ENCODE measurements around the gene S100A8. TPM values are rescaled to one million over a fixed set of nuclear protein-coding genes. Genes with fewer than 3 reads are reported as not detected.
"Not testable (repeated sequence)": the region's sequence is repeated elsewhere in the genome, so short reads cannot be mapped to it uniquely, and the experiment has no call there.

The S100A8 gene
- total and polyA plus RNA-seq, 9 donors = 5.3 to 60.5 (median 9.1) TPM

- no peaks in the 10 kb centered on the region for H3K36me3 ChIP-seq
- intact Hi-C loops (cut with DNase I) = no loop called here
- no peaks in the 10 kb centered on the region for H3K4me1 ChIP-seq (ENCODE audit: insufficient read depth)
- H3K27me3 ChIP-seq = no peaks in the 10 kb centered on the region
- H3K27ac ChIP-seq = no peak overlapping the region
- no peak overlapping the region for H3K4me3 ChIP-seq
- no peak for DNase-seq
- H3K9me3 ChIP-seq = no peaks in the 10 kb centered on the region
- 43 to 45% (median 44%) methylated on average over 6 of the region's 6 CpGs for WGBS, 3 donors
- TF ChIP-seq EP300 (IDR thresholded peaks at IDR 0.05) = no peak
Measured at GRCh38 chr1:153428791-153429190, 37.9 kb upstream of the S100A8 start.

- intact Hi-C loops (cut with DNase I) = no loop called here
- no peak for TF ChIP-seq EP300 (IDR thresholded peaks at IDR 0.05)
- TF ChIP-seq, protein P1, sequence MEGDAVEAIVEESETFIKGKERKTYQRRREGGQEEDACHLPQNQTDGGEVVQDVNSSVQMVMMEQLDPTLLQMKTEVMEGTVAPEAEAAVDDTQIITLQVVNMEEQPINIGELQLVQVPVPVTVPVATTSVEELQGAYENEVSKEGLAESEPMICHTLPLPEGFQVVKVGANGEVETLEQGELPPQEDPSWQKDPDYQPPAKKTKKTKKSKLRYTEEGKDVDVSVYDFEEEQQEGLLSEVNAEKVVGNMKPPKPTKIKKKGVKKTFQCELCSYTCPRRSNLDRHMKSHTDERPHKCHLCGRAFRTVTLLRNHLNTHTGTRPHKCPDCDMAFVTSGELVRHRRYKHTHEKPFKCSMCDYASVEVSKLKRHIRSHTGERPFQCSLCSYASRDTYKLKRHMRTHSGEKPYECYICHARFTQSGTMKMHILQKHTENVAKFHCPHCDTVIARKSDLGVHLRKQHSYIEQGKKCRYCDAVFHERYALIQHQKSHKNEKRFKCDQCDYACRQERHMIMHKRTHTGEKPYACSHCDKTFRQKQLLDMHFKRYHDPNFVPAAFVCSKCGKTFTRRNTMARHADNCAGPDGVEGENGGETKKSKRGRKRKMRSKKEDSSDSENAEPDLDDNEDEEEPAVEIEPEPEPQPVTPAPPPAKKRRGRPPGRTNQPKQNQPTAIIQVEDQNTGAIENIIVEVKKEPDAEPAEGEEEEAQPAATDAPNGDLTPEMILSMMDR (IDR thresholded peaks at IDR 0.05) = no peak
- no peak for TF ChIP-seq POLR2A (IDR thresholded peaks at IDR 0.05)
- Histone ChIP-seq H3K9me3 (no peaks in the 10 kb centered on the region), H3K27me3 (no peaks in the 10 kb centered on the region), H3K27ac (no peak overlapping the region), H3K4me3 (no peak overlapping the region), H3K4me1 (ENCODE audit: insufficient read depth) (no peaks in the 10 kb centered on the region), H3K36me3 (no peaks in the 10 kb centered on the region)
- 73 to 78% (median 76%) methylated on average over 12 of the region's 12 CpGs for WGBS, 3 donors
- no peak for DNase-seq
Measured at GRCh38 chr1:153428073-153428638, 37.3 kb upstream of the S100A8 start.

- Histone ChIP-seq H3K27me3 (no peaks in the 10 kb centered on the region), H3K27ac (no peak overlapping the region), H3K4me1 (ENCODE audit: insufficient read depth) (no peaks in the 10 kb centered on the region), H3K4me3 (no peak overlapping the region), H3K36me3 (no peaks in the 10 kb centered on the region), H3K9me3 (no peaks in the 10 kb centered on the region)
- TF ChIP-seq EP300 (IDR thresholded peaks at IDR 0.05) = no peak
- no peak for TF ChIP-seq POLR2A (IDR thresholded peaks at IDR 0.05)
- TF ChIP-seq, protein P1 (IDR thresholded peaks at IDR 0.05) = no peak
- intact Hi-C loops (cut with DNase I) = no loop called here
- WGBS, 3 donors = 16 to 19% (median 16%) methylated on average over 1 of the region's 1 CpG
- no peak for DNase-seq
Measured at GRCh38 chr1:153426809-153427208, 35.9 kb upstream of the S100A8 start.

DNA sequence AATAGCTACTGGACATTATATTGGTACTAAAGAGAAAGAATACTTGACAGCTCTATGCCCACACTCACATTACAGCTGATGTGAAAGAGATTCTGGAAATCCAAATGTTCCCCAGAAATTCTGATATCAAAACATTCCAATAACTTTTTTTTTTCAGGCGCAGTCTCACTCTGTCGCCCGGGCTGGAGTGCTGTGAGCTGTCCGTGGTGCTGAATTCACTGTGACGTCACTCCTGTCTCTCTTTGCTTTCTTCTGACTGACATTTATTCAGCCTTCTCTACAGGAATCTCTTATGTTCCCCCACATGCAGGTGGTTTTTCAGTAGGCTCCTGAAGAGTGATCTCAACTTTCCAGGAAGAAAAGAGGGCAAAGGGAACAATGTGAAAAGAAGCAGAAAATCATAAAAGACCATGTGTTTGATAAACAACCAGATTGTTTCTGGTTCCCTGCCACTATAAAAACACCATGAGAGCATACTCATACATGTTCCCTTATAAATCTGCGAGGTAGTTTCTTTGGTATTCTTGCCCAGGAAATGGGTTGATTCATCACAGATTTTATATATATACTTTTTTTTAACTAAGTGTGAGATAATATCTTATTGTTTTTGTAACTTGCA lies 31.7 kb upstream of the S100A8 start:
- intact Hi-C loops (cut with DNase I) = no loop called here
- WGBS, 3 donors = 5 to 10% (median 8%) methylated on average over 6 of the region's 6 CpGs
- TF ChIP-seq POLR2A (IDR thresholded peaks at IDR 0.05) = no peak
- TF ChIP-seq, protein P1 (IDR thresholded peaks at IDR 0.05) = no peak
- TF ChIP-seq EP300 (IDR thresholded peaks at IDR 0.05) = no peak
- Histone ChIP-seq H3K4me1 (ENCODE audit: insufficient read depth) (no peaks in the 10 kb centered on the region), H3K4me3 (no peak overlapping the region), H3K9me3 (no peaks in the 10 kb centered on the region), H3K27ac (no peak overlapping the region), H3K27me3 (no peaks in the 10 kb centered on the region), H3K36me3 (no peaks in the 10 kb centered on the region)
- DNase-seq = peak; percentile 48 to 81 (median 74)

DNA sequence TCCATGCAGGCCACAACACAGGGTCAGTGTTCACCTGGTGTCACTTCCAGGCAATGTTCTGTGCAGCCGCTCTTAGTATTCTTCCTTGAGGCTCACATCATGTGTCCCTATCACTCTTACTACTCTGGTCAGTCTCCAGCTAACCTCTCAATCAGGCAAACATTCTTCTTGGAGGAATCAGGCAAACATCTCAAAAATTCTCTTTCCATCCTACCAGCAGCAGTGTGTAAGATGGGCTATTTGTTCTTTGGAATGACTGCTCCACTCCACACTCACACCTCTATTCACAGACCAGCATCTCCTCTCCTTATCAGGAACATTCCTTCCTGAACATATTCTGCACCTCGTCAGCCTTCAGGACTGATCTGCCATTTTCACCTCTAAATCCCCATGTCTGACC lies 29.4 kb upstream of the S100A8 start:
- intact Hi-C loops (cut with DNase I) = no loop called here
- TF ChIP-seq, protein P1 (IDR thresholded peaks at IDR 0.05) = no peak
- no peak for TF ChIP-seq EP300 (IDR thresholded peaks at IDR 0.05)
- TF ChIP-seq POLR2A (IDR thresholded peaks at IDR 0.05) = no peak
- H3K4me3 ChIP-seq = no peak overlapping the region
- no peaks in the 10 kb centered on the region for H3K27me3 ChIP-seq
- DNase-seq = no peak
- H3K4me1 ChIP-seq (ENCODE audit: insufficient read depth) = no peaks in the 10 kb centered on the region
- H3K9me3 ChIP-seq = no peaks in the 10 kb centered on the region
- no peak overlapping the region for H3K27ac ChIP-seq
- 47 to 59% (median 57%) methylated on average over 2 of the region's 2 CpGs for WGBS, 3 donors
- H3K36me3 ChIP-seq = no peaks in the 10 kb centered on the region

GRCh38 chr1:153419436-153419793 lies 28.5 kb upstream of the S100A8 start:
- H3K36me3 ChIP-seq; H3K4me1 ChIP-seq (ENCODE audit: insufficient read depth); H3K9me3 ChIP-seq; H3K27ac ChIP-seq; intact Hi-C loops (cut with DNase I); H3K4me3 ChIP-seq; DNase-seq; H3K27me3 ChIP-seq: not testable (repeated sequence)
- 50 to 68% (median 56%) methylated on average over 2 of the region's 2 CpGs for WGBS, 3 donors

DNA sequence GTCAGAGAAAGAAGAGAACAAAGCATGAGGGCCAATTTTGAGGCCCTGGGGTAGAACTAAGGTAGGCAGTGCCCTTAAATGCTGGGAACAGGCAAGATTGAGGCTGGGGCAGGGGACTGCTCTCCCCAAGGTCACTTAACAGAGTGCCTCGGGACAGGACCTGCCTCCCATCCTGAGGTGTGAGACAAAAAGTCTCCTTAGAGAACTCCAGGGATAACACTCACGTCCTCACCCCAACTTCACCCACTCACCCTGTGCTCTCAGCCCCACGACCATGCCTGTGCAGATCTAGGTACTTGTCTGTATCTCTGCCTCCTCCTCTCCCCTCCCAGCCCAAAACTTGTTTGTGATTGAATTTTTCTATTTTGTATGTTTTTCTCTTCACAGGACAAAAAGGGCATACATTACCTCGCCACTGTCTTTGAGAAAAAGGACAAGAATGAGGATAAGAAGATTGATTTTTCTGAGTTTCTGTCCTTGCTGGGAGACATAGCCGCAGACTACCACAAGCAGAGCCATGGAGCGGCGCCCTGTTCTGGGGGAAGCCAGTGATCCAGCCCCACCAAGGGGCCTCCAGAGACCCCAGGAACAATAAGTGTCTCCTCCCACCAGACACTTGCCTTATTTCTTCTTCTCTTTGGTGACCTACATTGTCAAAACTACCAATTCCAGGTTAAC lies 28.0 kb upstream of the S100A8 start:
- intact Hi-C loops (cut with DNase I) = not testable (repeated sequence)
- WGBS, 3 donors = 60 to 65% (median 62%) methylated on average over 7 of the region's 7 CpGs

More for the DNA sequence above, 28.0 kb upstream of the S100A8 start:
- H3K4me3 ChIP-seq; H3K27me3 ChIP-seq; H3K27ac ChIP-seq; H3K36me3 ChIP-seq; H3K4me1 ChIP-seq (ENCODE audit: insufficient read depth); H3K9me3 ChIP-seq; DNase-seq: not testable (repeated sequence)
